Right atrium auricular region (tissue), 2 donors: Measurements from ENCODE around the gene AGBL4. TPM values are rescaled to one million over a fixed set of nuclear protein-coding genes. Genes with fewer than 3 reads are reported as not detected.

Experiments
- DNase-seq: peaks from one replicate; pipeline ENCODE4 v3.0.0-alpha.2; 2019; ENCODE audit warnings: low spot score
- H3K27ac ChIP-seq, 2 donors: fragments of 200-600 bp; sonication (generic); 1 replicate in 1 of 2; 2 replicates in 1 of 2; pipeline ENCODE4 v1.5.1; 2016 to 2019
- H3K27me3 ChIP-seq, 2 donors: fragments of 200-600 bp; sonication (generic); one replicate each; pipeline versions ENCODE4 v1.5.1 to v1.6.0; 2017 to 2019
- H3K36me3 ChIP-seq: fragments of 200-600 bp; sonication (generic); one replicate; pipeline ENCODE4 v1.5.1; 2016
- H3K4me1 ChIP-seq, 2 donors: fragments of 200-600 bp; sonication (generic); one replicate each; pipeline versions ENCODE4 v1.5.1 to v1.6.0; 2017 to 2019
- H3K4me3 ChIP-seq, 2 donors: fragments of 200-600 bp; sonication (generic); 1 replicate in 1 of 2; 2 replicates in 1 of 2; pipeline ENCODE4 v1.5.1; 2017 to 2019; ENCODE audit warnings: mild to moderate bottlenecking in 1 of 2, moderate library complexity in 1 of 2
- H3K9me3 ChIP-seq, 2 donors: fragments of 200-600 bp; sonication (generic); one replicate each; pipeline ENCODE4 v1.5.1; 2019
- CTCF ChIP-seq, 2 donors: fragments of 200-600 bp; sonication (generic); IDR thresholded peaks; one replicate each; pipeline ENCODE4 v1.5.1; 2019; ENCODE audit warnings: antibody characterized with exemption in 2 of 2
- total RNA-seq, 2 donors: library from RNA; depleted of rRNA; stranded (reverse); fragments of >200 nt; gene quantifications; one replicate each; pipeline ENCODE4 v1.1.0, GENCODE V29; 2016

AGBL4 gene
- total RNA-seq, 2 donors from 2014 or later, result 0.94 to 1.7 TPM

- Histone ChIP-seq H3K27me3 (no peaks in the 10 kb centered on the region), H3K36me3 (no peaks in the 10 kb centered on the region), H3K4me1 (no peaks in the 10 kb centered on the region), H3K4me3 (no peak overlapping the region), H3K27ac (no peak overlapping the region), H3K9me3 (no peaks in the 10 kb centered on the region)
- no peak for TF ChIP-seq CTCF (IDR thresholded peaks at IDR 0.05)
- DNase-seq, result no peak
These were observed 1426.1 kb downstream of the AGBL4 start for GRCh38 chr1:48597663-48598062.

GRCh38 chr1:48596046-48596445, 1427.7 kb downstream of the AGBL4 start:
- Histone ChIP-seq H3K36me3 (no peaks in the 10 kb centered on the region), H3K4me3 (no peak overlapping the region), H3K4me1 (no peaks in the 10 kb centered on the region), H3K9me3 (no peaks in the 10 kb centered on the region), H3K27me3 (no peaks in the 10 kb centered on the region), H3K27ac (no peak overlapping the region)
- no peak for TF ChIP-seq CTCF (IDR thresholded peaks at IDR 0.05)
- DNase-seq, result no peak

- no peak overlapping the region for H3K4me3 ChIP-seq
- DNase-seq, result no peak
- TF ChIP-seq CTCF (IDR thresholded peaks at IDR 0.05), result no peak
- H3K4me1 ChIP-seq, result no peaks in the 10 kb centered on the region
- H3K27ac ChIP-seq, result no peak overlapping the region
- H3K36me3 ChIP-seq, result no peaks in the 10 kb centered on the region
- H3K27me3 ChIP-seq, result no peaks in the 10 kb centered on the region
- H3K9me3 ChIP-seq, result no peaks in the 10 kb centered on the region
These were observed 1428.1 kb downstream of the AGBL4 start for GRCh38 chr1:48595613-48596012.

GRCh38 chr1:48592330-48592729, 1431.4 kb downstream of the AGBL4 start:
- H3K4me3 ChIP-seq, result no peak overlapping the region
- no peaks in the 10 kb centered on the region for H3K36me3 ChIP-seq
- H3K4me1 ChIP-seq, result no peaks in the 10 kb centered on the region
- DNase-seq, result no peak
- no peaks in the 10 kb centered on the region for H3K9me3 ChIP-seq
- TF ChIP-seq CTCF (IDR thresholded peaks at IDR 0.05), result no peak
- H3K27me3 ChIP-seq, result no peaks in the 10 kb centered on the region
- no peak overlapping the region for H3K27ac ChIP-seq

- no peaks in the 10 kb centered on the region for H3K27me3 ChIP-seq
- H3K4me3 ChIP-seq, result no peak overlapping the region
- no peak for DNase-seq
- no peaks in the 10 kb centered on the region for H3K4me1 ChIP-seq
- no peaks in the 10 kb centered on the region for H3K9me3 ChIP-seq
- H3K27ac ChIP-seq, result no peak overlapping the region
- TF ChIP-seq CTCF (IDR thresholded peaks at IDR 0.05), result no peak
- H3K36me3 ChIP-seq, result no peaks in the 10 kb centered on the region
These were observed 1432.6 kb downstream of the AGBL4 start for GRCh38 chr1:48591181-48591580.

GRCh38 chr1:48588061-48588460, 1435.7 kb downstream of the AGBL4 start:
- TF ChIP-seq CTCF (IDR thresholded peaks at IDR 0.05), result no peak
- Histone ChIP-seq H3K9me3 (no peaks in the 10 kb centered on the region), H3K4me1 (no peaks in the 10 kb centered on the region), H3K36me3 (no peaks in the 10 kb centered on the region), H3K27me3 (no peaks in the 10 kb centered on the region), H3K4me3 (no peak overlapping the region), H3K27ac (no peak overlapping the region)
- no peak for DNase-seq
